Dedifferentiated amniotic fluid mesenchymal stem cell (primary cell): ENCODE results near the gene FCN3.

ENCODE experiments used
- DNase-seq: peaks from one replicate; pipeline ENCODE4 v3.0.0-alpha.2; 2016; ENCODE audit errors: extremely low spot score

Gene FCN3

DNA sequence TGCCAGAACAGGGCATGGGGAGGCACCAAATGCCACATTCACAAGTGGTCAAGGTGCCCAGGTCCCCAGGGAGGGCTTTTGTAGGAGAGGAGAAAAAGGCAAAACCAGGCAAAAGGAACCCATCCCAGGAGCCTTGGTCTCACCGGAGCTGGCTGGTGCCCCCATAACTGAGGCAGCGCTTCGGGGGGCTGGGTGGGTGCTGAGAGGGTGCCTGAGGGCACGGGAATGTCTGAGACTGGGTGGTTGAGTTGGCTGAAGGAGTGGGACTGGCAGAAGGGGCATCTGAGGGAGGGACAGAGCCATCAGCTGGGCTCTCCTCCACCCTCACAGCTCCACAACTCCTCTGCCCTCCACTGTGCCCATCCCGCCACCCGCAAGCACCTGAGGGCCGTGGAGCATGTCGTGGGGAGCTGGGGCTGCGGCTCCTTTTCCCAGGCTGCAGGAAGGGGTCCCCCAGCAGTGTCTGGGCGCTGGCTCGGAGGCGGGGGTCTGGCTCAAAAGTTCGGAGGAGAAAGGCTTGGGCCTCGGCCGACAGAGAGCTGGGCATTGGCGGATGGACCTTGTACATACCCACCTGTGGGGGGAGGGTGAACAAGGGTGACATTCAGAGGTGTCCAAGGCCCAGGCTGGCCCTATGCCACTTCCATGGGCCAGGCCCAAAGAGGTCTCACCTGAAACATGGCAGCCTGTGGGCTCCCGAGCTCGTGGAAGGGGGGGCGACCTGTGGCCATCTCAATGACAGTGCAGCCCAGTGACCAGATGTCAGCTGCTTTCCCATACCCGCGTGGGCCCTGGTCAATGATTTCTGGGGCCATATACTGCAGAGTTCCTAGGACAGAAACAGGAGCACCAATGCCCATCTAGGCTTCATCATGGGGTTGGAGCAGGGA lies 16.3 kb downstream of the FCN3 start:
- no peak for DNase-seq

DNA sequence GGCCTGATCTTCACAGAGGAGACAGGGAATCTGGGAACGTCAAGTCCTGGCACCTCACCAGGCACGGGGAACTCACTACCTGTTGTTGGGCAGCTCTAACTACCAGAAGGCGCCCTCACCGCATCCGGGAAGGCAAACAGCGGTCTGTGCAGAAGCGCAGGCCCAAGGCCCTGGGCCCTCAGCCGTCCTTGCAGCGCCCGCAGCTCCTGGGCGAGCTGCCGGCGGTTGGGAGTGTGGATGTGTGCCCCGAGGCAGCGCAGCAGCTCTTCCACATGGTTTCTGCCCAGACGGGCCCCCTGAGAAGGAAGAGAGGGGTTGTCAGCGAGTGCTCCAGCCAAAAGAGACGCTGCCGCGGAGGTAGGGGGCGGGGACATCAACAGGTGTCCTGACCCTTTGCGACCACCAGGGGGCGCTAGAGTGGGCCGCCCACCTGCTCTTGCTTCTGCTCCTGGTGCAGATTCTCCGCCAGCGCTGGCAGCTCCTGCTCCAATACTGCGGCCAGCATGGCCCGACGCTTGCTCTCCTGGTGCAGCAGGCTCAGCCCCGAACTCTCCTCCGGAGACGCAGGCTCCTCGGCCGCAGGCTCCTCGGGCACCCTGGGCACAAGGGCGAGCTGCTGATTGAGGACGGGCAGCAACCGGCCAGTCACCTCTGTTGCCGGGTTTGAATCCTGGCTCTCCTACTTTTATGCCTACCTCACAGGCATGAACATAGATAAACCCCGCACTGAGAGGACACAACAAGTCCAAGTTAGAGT lies 17.2 kb downstream of the FCN3 start:
- DNase-seq, result no peak

DNA sequence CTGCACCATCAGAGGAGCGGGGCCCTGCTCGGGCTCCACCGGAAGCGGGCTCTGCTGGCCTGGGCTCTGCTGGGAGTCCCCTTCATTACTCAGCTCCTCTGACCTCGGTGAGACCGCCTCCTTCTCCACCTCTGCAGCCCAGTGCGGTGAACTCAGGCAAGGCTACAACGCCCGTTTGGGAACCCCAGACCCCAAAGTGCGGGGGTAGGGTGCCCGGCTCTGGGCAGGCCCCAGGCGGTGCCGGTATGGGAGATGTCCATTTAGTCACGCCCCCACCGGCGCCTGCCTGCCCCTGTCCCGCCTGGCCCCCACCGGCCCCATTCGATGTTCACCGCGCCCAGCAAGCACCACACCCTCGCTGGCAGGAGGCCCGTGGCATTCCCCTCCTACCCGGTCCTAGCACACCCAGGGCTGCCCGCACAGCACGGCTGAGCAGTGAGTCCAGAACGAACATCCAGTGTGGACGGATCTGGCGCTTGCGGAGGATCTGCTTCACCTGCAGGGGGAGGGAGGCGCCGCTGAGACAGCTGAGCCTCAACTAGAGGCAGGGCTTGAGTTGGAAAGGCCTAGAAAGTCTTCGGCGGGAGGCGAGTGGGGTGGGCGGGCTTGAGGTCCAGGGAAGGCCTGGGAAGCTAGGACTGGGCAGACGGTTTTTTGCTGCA lies 17.9 kb downstream of the FCN3 start:
- no peak for DNase-seq

DNA sequence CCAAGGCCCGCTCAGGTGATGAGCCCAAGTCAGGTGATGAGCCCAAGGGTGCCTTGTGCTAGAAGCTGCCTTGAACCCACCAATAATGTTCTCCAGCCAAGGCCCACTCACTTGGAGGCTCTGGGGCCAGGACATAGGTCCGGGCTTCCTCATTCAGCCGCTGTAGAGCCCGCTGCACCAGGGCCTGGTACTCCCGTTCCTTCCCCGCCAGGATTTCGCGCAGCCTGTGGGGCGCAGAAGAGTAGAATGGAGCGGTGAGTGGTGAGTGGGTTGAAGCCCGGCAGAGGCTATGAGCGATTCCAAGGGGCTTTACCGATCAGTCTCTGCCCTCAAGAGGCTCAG lies 18.4 kb downstream of the FCN3 start:
- DNase-seq, result no peak

DNA sequence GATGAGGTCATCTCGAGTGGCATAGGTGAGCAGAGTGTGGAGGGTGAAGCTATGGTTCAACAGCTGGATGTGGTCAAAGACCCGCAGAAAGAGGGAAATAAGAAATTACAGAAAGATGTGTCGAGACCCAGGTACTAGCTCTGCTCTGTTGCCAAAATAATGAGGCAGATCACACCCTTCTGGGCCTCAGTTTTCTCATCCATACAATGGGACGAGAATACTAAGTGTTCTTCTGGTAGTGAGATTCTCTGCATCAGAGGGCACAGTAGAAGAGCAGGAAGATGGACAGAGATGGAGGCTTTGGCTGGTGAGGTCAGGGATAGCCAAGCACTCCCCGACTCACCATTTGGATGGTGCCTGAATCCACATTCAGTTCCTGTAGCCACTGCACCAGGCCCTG lies 18.9 kb downstream of the FCN3 start:
- DNase-seq, result no peak

DNA sequence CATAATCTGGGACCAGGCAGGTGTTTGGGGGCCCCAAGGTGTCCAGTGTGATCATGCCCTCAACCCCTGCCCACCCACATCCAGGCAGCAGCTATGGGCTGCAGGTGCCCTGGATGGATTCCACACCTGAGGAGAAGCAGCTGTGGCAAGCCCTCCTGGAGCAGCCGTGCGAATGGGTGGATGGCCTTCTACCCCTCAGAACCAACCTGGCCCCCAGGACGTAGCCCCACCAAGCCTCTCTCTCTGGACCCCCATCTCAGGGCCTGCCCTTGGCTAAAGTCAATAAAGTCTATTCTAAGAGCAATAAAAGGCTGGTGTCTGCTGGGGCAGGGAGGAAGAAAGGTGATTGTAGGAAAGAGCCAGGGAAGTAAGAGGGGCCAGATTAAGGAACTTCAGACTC lies 21.0 kb downstream of the FCN3 start:
- no peak for DNase-seq

DNA sequence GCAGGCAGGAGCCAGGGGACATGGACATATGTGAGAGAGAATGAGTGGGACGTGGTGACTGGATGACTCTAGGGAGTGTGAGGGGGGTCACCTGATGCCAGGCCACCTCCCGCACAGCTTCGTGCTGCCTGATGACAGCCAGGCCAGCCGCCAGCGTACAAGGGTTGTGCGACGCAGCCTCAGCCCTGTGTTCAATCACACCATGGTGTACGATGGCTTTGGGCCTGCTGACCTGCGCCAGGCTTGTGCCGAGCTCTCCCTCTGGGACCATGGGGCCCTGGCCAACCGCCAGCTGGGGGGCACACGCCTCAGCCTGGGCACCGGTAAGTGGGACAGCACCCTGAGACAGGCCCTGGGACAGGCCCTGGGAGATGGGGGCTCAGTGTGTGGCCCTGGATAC lies 21.5 kb downstream of the FCN3 start:
- DNase-seq, result no peak

DNA sequence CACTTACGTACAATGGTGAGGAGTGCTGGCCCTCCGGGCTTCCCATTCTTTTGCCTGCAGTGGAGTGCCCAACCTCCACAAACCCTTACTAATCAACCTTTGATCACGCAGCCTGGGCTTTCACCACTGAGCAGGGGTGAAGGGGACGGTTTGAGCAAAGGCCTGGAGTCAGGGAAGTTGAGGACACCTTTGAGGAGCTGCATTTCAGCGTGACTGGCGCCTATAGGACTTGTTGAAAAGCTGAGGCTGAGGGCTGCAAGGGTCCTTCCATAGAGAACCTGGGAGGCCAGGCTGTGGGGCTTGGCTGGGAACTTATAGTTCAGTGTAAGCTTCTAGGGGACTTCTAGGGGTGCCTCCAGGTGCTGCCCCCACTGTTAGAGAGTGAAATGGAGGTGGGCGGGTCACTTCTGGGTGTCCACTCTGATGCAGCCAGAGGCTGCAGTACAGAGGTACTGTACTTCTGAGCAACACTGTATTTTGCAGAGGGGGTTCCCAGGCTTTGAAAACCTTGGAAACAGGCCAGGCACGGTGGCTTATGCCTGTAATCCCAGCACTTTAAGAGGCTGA lies 23.0 kb downstream of the FCN3 start:
- DNase-seq, result no peak

DNA sequence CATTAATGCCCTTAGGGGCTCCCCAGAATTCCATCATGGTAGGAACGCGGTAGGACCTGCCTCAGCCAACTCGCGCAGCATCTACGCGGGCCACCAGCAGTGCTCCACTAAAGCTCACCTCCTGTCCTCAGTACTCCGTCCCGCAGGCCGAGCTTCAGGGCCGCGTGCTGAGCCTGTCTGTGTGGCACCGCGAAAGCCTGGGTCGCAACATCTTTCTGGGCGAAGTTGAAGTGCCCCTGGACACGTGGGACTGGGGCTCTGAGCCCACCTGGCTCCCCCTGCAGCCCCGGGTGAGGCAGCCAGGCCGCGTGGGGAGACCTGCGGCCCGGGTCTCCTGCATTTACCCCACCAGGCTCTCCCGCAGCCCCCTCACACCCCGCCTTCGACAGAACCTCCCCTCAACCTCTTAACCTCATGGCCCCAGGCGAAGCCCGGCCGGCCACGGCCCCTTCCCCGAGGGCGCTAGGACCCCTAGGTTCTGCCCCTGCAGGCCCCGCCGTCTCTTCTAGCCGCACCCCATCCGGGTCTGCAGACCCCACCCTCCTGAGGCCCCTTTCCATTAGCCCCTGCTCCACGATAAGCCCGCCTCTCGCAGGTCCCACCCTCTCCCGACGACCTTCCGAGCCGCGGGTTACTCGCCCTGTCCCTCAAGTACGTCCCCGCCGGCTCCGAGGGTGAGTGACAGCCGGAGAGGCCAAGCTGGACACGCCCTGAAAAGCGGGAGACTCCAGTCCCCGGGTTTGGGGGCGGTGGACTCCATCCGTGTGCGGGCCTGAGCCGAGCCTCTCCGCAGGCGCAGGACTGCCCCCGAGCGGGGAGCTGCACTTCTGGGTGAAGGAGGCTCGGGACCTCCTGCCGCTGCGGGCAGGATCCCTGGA lies 23.7 kb downstream of the FCN3 start:
- no peak for DNase-seq

DNA sequence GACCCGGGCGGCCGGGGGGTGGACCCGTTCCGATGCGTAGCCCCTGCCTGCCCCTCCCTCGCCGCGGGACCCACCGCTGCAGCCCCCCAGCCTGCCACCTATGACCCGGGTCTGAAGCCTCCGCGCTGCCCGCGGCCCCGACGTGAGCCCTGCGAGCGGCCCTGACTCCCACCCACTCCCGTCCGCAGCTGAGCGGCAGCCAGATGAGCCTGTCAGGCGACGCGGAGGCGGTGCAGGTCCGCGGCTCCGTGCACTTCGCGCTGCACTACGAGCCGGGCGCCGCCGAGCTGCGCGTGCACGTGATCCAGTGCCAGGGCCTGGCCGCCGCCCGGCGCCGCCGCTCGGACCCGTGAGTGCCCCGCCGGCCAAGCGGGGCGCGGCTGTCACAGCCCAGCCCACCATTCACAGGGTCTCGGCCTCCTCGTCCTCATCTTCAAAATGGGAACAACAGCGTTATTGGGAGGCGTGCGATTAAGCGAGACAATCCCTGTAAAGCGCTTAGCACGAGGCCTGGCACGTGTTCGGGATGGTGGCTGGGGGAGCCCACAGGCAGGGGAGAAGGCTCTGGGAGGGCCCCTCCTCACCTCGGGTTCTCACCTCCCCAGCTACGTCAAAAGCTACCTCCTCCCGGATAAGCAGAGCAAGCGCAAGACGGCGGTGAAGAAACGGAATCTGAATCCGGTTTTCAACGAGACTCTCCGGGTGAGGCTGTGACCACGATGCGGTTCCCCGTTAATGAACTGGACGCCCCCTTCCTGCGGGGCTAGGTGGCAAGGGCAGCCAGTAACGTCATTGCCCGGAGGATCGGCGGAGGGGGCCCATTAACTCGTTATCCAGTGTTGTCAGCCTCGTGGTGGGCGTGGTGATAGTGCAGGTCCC lies 24.6 kb downstream of the FCN3 start:
- DNase-seq, result no peak

DNA sequence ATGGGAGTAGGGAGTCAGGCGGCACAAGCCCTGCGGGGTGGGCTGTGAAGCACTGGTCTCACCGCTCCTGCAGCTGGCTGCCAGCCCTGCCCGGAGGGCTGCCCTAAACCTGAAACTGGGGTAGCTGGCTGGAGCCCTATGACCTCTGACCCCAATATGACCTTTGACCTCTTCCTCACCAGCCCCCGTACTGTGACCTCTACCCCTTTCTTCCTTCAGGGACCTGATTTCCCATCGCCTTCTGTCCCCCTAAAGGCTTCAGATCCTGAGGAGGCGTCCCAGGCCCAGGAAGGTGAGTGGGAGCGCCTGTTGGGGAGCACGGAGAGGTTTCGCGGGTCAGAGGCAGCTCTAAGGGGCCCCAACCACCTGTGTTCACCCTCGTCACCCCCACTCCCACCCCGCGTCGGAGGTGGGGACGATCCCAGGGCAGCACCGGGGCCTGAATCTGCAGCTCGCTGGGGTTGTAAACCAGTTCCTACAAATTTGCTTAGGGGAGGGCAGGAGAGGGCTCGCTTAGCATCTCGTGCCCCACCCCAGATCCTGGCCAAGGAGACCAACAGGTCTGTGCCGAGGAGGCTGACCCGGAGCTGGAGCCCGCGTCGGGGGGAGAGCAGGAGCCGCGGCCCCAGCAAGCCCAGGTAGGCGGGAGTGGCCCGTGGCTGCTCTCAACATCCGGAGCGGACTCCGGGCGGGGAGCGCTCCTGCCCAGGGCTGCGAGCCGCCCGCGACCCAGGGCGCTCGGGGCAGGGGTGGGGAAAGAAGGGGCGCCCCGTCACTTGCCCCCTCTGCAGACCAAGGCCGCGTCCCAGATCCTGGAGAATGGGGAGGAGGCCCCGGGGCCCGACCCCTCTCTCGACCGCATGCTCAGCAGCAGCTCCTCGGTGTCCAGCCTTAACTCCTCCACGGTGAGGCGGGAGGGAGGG lies 25.5 kb downstream of the FCN3 start:
- DNase-seq, result no peak

DNA sequence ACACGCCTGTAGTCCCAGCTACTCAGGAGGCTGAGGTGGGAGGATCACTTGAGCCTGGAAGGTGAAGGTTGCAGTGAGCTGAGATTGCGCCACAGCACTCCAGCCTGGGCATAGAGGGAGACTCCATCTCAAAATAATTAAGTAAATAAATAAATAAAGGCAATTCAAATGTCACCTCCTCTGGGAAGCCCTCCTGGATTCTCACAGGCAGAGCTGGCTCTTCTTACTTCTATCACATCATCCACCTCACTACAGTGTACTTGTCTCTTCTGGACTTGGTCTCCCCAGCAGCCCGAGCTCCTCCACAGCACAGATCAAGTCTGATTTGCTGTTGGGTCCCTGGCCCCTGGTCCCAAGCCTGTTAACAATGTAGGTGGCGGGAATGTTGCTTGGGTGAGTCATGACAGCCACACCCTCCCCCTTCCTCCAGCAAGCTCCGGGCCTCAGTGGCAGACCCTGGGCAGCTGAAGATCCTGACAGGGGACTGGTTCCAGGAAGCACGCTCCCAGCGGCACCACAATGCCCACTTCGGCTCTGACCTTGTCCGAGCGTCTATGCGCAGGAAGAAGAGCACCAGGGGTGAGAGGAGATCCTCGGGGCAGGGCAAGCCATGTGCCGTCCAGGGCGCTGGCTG lies 27.5 kb downstream of the FCN3 start:
- DNase-seq, result no peak

DNA sequence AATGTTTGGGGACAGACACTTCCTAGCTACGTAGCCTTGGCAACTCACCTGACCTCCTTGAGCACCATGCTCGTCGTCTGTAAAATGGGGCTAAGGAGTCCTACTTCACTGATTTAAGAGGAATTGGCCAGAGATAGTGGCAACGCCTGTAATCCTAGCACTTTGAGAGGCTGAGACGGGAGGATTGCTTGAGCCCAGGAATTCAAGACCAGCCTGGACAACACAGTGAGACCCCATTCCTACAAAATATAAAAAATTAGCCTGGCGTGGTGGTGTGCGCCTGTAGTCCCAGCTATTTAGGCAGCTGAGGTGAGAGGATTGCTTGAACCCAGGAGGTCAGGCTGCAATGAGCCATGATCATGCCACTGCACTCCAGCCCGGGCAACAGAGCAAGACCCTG lies 28.3 kb downstream of the FCN3 start:
- no peak for DNase-seq

DNA sequence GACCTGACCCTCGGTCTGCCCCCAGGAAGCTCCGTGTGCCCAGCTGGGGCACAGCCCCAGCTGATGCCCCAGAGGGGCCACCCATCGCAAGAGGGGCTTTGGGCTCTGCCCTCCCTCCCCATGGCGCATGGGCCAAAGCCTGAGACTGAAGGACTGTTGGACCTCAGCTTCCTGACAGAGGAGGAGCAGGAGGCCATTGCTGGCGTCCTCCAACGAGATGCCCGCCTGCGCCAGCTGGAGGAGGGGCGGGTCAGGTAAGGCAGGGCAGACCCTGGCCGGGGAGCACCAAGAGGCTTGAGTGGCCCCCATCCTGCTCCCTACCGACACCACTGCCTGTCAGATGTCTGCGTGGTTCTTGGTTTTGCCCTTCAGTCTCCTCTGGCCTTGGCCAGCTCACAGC lies 29.4 kb downstream of the FCN3 start:
- DNase-seq, result no peak

DNA sequence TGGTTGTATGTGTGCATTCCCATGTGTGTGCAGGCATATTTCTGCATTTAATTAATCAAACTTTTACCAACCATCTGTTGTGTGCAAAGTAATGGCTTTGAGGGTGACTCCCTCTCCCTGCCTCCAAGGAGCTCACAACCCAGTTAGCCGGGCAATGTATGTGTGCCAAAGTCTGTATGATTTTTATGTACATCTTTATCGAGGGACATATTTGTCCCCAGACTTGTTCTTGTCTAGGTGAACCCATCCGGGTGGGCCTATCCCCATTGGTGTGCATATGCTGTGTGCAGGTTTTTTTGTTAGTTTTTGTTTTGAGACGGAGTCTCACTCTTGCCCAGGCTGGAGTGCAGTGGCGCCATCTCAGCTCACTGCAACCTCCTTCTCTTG lies 31.0 kb downstream of the FCN3 start:
- no peak for DNase-seq

DNA sequence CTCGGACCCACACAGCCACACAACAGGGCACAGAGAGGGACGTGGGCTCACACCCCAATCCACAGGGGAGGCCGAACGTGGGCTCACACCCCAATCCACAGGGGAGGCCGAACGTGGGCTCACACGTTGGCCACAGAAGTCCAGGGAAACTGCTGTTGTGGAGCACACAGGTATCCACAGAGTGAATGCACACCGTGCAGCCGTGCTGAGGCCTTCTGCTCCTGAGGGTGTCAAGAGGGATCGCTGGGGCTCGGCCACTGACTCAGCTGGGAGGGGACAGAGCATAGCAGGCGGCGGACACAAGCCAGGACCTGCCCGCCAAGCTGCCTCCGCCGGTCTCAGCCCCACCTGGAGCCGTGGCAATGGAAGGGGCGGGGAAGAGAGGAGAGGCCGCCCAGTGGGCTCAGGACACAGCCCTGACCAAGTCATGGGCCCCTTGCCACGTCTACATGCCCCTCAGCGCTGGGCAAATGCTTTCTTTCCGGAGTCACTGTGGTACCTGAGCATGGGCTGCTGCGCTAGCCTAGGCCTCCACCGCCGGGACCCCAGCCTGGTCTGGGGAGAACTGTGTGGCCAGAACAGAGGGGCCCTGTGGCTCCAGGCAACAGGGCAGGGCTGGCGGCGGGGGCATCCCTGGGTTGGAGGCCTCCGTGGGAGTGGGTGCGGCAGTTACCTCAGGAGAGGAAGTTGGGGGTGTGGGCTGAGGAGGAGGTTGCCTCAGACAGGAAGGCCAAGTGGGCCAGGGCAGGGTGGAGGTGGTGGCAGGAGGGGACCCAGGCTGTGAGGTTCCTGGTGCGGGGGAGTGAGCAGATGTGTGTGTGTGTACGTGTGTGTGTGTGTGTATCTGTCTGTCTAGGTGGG lies 31.6 kb downstream of the FCN3 start:
- no peak for DNase-seq

DNA sequence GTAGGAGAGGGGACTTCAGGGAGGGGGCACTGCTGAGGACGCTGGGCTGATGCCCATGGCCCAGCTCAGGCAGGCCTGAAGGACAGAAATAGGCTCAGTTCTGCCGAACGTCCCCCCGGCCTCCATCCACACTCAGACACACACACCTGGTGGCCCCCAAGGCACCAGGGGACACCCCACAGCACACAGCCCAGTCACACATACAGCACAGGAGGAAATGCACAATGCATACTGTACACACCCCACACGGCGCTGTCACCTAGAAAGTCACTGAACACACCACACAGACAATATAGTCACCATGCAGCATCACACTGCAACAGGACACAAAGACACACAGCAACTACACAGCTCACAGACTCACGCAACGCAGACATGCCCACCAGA lies 32.2 kb downstream of the FCN3 start:
- no peak for DNase-seq
